HepG2 (cell line): Measurements from ENCODE around the gene MTFR1L. TPM values are rescaled to one million over a fixed set of nuclear protein-coding genes. Genes with fewer than 3 reads are reported as not detected.

ENCODE experiments used
- AGO1 ChIP-seq: fragments of 200-400 bp; formaldehyde crosslinking; IDR thresholded peaks from 2 replicates; pipeline ENCODE4 v1.6.1; 2017; ENCODE audit warnings: mild to moderate bottlenecking, low read depth, low read length, moderate library complexity; ENCODE audit not compliant: poor library complexity, severe bottlenecking
- CREB1 ChIP-seq, 2 experiments: fragments of 450-650 bp in 1 of 2; IDR thresholded peaks; 2 replicates each; pipeline ENCODE4 v1.6.1; 2016 to 2017; ENCODE audit warnings: control low read depth in 1 of 2, mild to moderate bottlenecking in 1 of 2, missing compliant biosample characterization in 1 of 2, missing genetic modification characterization in 1 of 2
- ESRRA ChIP-seq: sonication (generic); formaldehyde crosslinking; IDR thresholded peaks from 2 replicates; pipeline ENCODE4 v1.5.1; 2020; ENCODE audit warnings: mild to moderate bottlenecking, low read depth, missing genetic modification reagents
- FOXP1 ChIP-seq, 2 experiments: fragments of 450-650 bp in 1 of 2; IDR thresholded peaks; 2 replicates each; pipeline ENCODE4 v1.6.1; 2017 to 2018; ENCODE audit warnings: antibody characterized with exemption in 1 of 2
- HDAC2 ChIP-seq: sonication (generic); formaldehyde crosslinking; IDR thresholded peaks from 2 replicates; pipeline ENCODE4 v1.4.0; 2020; ENCODE audit warnings: missing genetic modification reagents
- HOXA3 ChIP-seq: sonication (generic); formaldehyde crosslinking; IDR thresholded peaks from 2 replicates; pipeline ENCODE4 v1.5.0; 2020; ENCODE audit warnings: missing genetic modification reagents
- NCOA1 ChIP-seq: sonication (generic); formaldehyde crosslinking; IDR thresholded peaks from 2 replicates; pipeline ENCODE4 v1.9.0; 2021; ENCODE audit warnings: missing genetic modification reagents
- NCOA5 ChIP-seq: sonication (generic); formaldehyde crosslinking; IDR thresholded peaks from 2 replicates; pipeline ENCODE4 v1.4.0; 2020; ENCODE audit warnings: missing genetic modification reagents
- PHB2 ChIP-seq: fragments of 450-650 bp; IDR thresholded peaks from 2 replicates; pipeline ENCODE4 v1.6.1; 2018; ENCODE audit not compliant: partially characterized antibody
- SAFB2 ChIP-seq: sonication (generic); formaldehyde crosslinking; IDR thresholded peaks from 2 replicates; pipeline ENCODE4 v1.5.1; 2020; ENCODE audit warnings: missing genetic modification reagents, low read depth, mild to moderate bottlenecking, borderline replicate concordance
- SMAD1 ChIP-seq: sonication (generic); formaldehyde crosslinking; IDR thresholded peaks from 2 replicates; pipeline ENCODE4 v1.4.0; 2020; ENCODE audit warnings: missing genetic modification reagents, low read depth, mild to moderate bottlenecking, borderline replicate concordance
- SP140L ChIP-seq: sonication (generic); formaldehyde crosslinking; IDR thresholded peaks from 2 replicates; pipeline ENCODE4 v1.4.0; 2020; ENCODE audit warnings: missing genetic modification reagents, borderline replicate concordance
- U2AF1 ChIP-seq: fragments of 200-400 bp; formaldehyde crosslinking; optimal IDR thresholded peaks from 2 replicates; pipeline ENCODE3; 2017; ENCODE audit warnings: mild to moderate bottlenecking, low read depth, low read length
- ZBED4 ChIP-seq: sonication (generic); formaldehyde crosslinking; IDR thresholded peaks from 2 replicates; pipeline ENCODE4 v1.4.0; 2020; ENCODE audit warnings: missing genetic modification reagents, borderline replicate concordance
- ZBTB34 ChIP-seq: sonication (generic); formaldehyde crosslinking; IDR thresholded peaks from 2 replicates; pipeline ENCODE4 v1.8.0; 2022; ENCODE audit warnings: mild to moderate bottlenecking, missing genetic modification reagents
- ZBTB7A ChIP-seq: sonication (generic); formaldehyde crosslinking; IDR thresholded peaks from 2 replicates; pipeline ENCODE4 v1.8.0; 2022; ENCODE audit warnings: mild to moderate bottlenecking, missing genetic modification reagents
- ZC3H4 ChIP-seq: sonication (generic); formaldehyde crosslinking; IDR thresholded peaks from 2 replicates; pipeline ENCODE4 v1.4.0; 2020; ENCODE audit warnings: missing genetic modification reagents, borderline replicate concordance
- ZNF570 ChIP-seq: sonication (generic); formaldehyde crosslinking; IDR thresholded peaks from 2 replicates; pipeline ENCODE4 v1.4.0; 2020; ENCODE audit warnings: mild to moderate bottlenecking, missing genetic modification reagents, borderline replicate concordance
- ZNF574 ChIP-seq: sonication (generic); formaldehyde crosslinking; IDR thresholded peaks from 2 replicates; pipeline ENCODE4 v1.4.0; 2020; ENCODE audit warnings: missing genetic modification reagents
- ZNF713 ChIP-seq: sonication (generic); formaldehyde crosslinking; IDR thresholded peaks from 2 replicates; pipeline ENCODE4 v1.4.0; 2020; ENCODE audit warnings: mild to moderate bottlenecking, missing genetic modification reagents
- ZNF839 ChIP-seq: sonication (generic); formaldehyde crosslinking; IDR thresholded peaks from 2 replicates; pipeline ENCODE4 v1.4.0; 2020; ENCODE audit warnings: missing genetic modification reagents, mild to moderate bottlenecking, borderline replicate concordance
- ZSCAN9 ChIP-seq: IDR thresholded peaks from 2 replicates; pipeline ENCODE4 v1.6.1; 2016; ENCODE audit warnings: borderline replicate concordance
- polyA plus RNA-seq, 8 experiments: library from polyadenylated mRNA; depleted of rRNA in 3 of 8; stranded (reverse) in 7 of 8; unstranded in 1 of 8; fragments of >200 nt; fragmentation: Illumina TruSeq in 4 of 8; extraction: Trizol in 4 of 8; gene quantifications; 2 replicates each; pipeline versions ENCODE4 v1.2.1 to v1.2.3, GENCODE V29; 2011 to 2016; ENCODE audit warnings: low read depth in 4 of 8, missing spikeins in 1 of 8, mixed read lengths in 1 of 8; ENCODE audit not compliant: insufficient read depth in 1 of 8
- total RNA-seq, 5 experiments: library from RNA; depleted of rRNA; stranded (reverse); fragments of >200 nt; fragmentation: Illumina TruSeq; extraction: Trizol; gene quantifications; 2 replicates each; pipeline ENCODE4 v1.2.3, GENCODE V29; 2016; ENCODE audit warnings: low read depth in 1 of 5

MTFR1L gene
- total and polyA plus RNA-seq, 2 of the 13 experiments (the other 11 are each of a cell fraction or from before 2014, with no cell fraction given), result 38.0 to 55.7 TPM

GRCh38 chr1:25867210-25867991 lies 47.6 kb downstream of the MTFR1L start (continued):
- TF ChIP-seq PHB2 (no peak), HOXA3 (no peak), CREB1 (IDR thresholded peaks at IDR 0.05) (no peak), CREB1 (CRISPR knock-in tag; IDR thresholded peaks at IDR 0.05) (0 out of 2 replicates have a peak, but pooled peaks have one; percentile 22), SAFB2 (CRISPR knock-in tag) (no peak), U2AF1 (no peak), ZNF570 (no peak), AGO1 (no peak), ZBTB34 (CRISPR knock-in tag) (no peak), ZSCAN9 (CRISPR knock-in tag) (no peak), FOXP1 (IDR thresholded peaks at IDR 0.05) (no peak), FOXP1 (CRISPR knock-in tag; IDR thresholded peaks at IDR 0.05) (no peak), ZBED4 (no peak), HDAC2 (CRISPR knock-in tag) (no peak), ZNF839 (CRISPR knock-in tag) (no peak), ZNF713 (CRISPR knock-in tag) (no peak), SMAD1 (CRISPR knock-in tag) (no peak), NCOA5 (no peak), NCOA1 (no peak), ESRRA (no peak), ZNF574 (CRISPR knock-in tag) (no peak), ZBTB7A (no peak), SP140L (CRISPR knock-in tag) (no peak), ZC3H4 (CRISPR knock-in tag) (no peak)
